IPS-18c (cell line): Measurements from ENCODE around the gene GPX1.
"Not testable (repeated sequence)": the region's sequence is repeated elsewhere in the genome, so short reads cannot be mapped to it uniquely, and the experiment has no call there.

ENCODE experiments used
- H3K4me3 ChIP-seq: 2 replicates; pipeline ENCODE4 v1.7.0; 2013; ENCODE audit warnings: low read depth, mild to moderate bottlenecking, low read length, moderate library complexity; ENCODE audit not compliant: insufficient read depth
- H3K9me3 ChIP-seq: one replicate; pipeline ENCODE4 v1.6.1; 2013; ENCODE audit warnings: mild to moderate bottlenecking, low read length, moderate library complexity; ENCODE audit not compliant: control insufficient read depth, insufficient read depth

GPX1 gene

DNA sequence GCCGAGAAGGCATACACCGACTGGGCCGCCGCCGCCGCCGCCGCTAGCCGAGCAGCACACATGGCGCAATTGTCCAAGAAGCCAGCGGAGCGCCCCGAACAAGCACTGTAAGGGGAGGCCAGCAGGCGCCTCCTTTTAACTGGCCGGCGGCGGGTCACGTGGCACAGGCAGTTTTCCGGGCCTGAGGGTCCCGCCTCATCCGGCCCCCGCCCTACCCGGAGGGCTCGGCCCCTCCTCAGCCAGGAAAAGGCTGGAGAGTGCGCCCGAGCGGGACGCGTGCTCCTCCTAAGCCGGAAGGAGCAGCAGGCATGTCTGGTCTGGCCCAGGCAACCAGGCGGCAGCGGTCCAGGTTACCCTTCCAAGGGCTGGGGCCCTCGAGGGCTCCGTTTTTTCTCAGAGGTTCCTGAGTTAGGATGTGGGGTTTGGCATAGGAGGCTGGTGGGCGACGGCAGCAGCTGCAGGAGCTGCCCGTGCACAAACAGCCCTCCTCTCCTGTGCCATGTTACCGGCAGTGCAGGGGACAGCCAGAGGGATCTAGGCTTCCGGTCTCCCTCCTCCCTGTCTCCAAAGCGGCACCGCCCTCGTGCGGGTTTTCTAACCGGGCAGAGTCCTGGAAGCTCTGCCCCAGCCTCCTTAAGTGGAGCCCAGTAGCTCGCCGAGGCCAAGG lies at the start of gene GPX1:
TSS of gene GPX1 (minus strand) at position 137 of the 667 bp plus-strand sequence. CDS start at position 62, 75 bp downstream.
- H3K9me3 ChIP-seq, result no peaks in the 10 kb centered on the region
- H3K4me3 ChIP-seq, result peak within 1 kb of the TSS; percentile 84

GRCh38 chr3:49406571-49407565 lies 48.7 kb upstream of the GPX1 start:
- Histone ChIP-seq H3K4me3 (no peak overlapping the region), H3K9me3 (peaks cover 2% of the 10 kb centered on the region)

DNA sequence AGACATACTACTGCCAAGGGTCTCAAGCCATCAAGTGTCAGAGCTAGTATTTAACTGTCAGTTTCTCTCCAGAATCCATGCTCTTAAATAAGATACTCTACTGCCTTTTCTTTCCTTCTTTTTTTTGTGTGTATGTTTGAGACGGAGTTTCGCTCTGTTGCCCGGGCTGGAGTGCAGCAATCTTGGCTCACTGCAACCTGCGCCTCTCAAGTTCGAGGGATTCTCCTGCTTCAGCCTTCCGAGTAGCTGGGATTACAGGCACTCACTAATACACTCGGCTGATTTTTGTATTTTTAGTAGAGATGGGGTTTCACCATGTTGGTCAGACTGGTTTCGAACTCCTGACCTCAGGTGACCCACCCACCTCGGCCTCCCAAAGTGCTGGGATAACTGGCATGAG lies 47.4 kb upstream of the GPX1 start:
- H3K9me3 ChIP-seq, H3K4me3 ChIP-seq: not testable (repeated sequence)

GRCh38 chr3:49403891-49404290 lies 45.7 kb upstream of the GPX1 start:
- Histone ChIP-seq H3K4me3 (no peak overlapping the region), H3K9me3 (peaks cover 2% of the 10 kb centered on the region)

- Histone ChIP-seq H3K9me3 (peaks cover 2% of the 10 kb centered on the region), H3K4me3 (no peak overlapping the region)
Measured at GRCh38 chr3:49401766-49402165, 43.6 kb upstream of the GPX1 start.

- Histone ChIP-seq H3K9me3 (peaks cover 2% of the 10 kb centered on the region), H3K4me3 (no peak overlapping the region)
Measured at GRCh38 chr3:49399461-49399860, 41.3 kb upstream of the GPX1 start.

- Histone ChIP-seq H3K9me3 (no peaks in the 10 kb centered on the region), H3K4me3 (no peak overlapping the region)
Measured at GRCh38 chr3:49397470-49397869, 39.3 kb upstream of the GPX1 start.

GRCh38 chr3:49391310-49391709 lies 33.2 kb upstream of the GPX1 start:
- not testable (repeated sequence) for H3K4me3 ChIP-seq, H3K9me3 ChIP-seq

GRCh38 chr3:49389297-49389696 lies 31.1 kb upstream of the GPX1 start:
- Histone ChIP-seq H3K9me3 (no peaks in the 10 kb centered on the region), H3K4me3 (no peak overlapping the region)

- no peak overlapping the region for H3K4me3 ChIP-seq
Measured at GRCh38 chr3:49388289-49388820, 30.2 kb upstream of the GPX1 start.

GRCh38 chr3:49387721-49388120 lies 29.6 kb upstream of the GPX1 start:
- H3K9me3 ChIP-seq, result no peaks in the 10 kb centered on the region

More at GRCh38 chr3:49388289-49388820, 30.2 kb upstream of the GPX1 start:
- no peaks in the 10 kb centered on the region for H3K9me3 ChIP-seq

DNA sequence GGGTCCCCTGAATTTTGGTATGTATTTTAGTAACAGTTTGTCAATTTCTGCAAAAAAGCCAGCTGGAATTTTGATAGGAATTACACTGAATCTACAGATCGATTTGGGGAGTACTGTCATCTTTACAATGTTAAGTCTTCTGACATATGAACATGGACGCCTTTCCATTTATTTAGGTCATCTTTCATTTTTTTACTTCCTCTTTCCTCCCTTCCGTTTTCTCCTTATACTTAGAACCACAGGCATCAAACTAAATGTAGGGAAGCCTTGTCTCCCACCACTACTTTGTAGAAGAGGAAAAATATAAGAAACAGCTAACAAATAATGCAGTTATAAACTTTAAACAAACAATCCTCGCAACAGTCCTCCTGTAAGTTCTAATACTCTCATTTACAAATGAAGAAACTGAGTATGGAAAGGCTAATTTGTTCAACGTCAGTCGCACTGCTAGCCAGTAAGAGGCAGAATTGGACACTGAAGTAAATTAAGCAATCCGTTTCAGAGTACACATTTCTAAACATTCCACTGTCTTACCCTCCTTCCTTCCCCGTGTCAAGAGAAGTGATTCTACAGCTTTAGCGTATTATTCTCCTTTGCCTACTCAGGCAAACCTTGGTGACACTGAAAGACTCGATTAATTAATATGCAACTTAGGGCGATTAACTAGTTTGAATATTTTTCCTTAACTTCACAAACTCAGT lies 28.1 kb upstream of the GPX1 start:
- H3K9me3 ChIP-seq, result no peaks in the 10 kb centered on the region
- H3K4me3 ChIP-seq, result no peak overlapping the region

More at GRCh38 chr3:49387721-49388120, 29.6 kb upstream of the GPX1 start:
- H3K4me3 ChIP-seq, result no peak overlapping the region

DNA sequence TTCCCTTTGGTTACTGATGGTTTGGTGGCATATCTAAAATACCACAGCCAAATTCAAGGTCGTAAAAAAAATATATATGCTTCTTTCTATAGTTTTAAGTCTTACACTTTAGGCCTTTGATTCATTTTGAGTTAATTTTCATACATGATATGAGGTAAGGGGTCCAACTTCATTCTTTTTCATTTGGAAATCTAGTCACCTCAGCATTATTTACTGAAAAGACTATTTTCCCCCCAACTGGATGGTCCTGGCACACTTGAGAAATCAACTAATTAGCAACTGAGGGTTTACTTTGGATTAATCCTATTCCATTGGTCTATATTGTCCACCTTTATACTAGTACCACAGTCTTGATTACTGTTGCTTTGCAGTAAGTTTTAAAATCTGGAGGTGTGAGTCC lies 27.5 kb upstream of the GPX1 start:
- no peaks in the 10 kb centered on the region for H3K9me3 ChIP-seq
- H3K4me3 ChIP-seq, result no peak overlapping the region

DNA sequence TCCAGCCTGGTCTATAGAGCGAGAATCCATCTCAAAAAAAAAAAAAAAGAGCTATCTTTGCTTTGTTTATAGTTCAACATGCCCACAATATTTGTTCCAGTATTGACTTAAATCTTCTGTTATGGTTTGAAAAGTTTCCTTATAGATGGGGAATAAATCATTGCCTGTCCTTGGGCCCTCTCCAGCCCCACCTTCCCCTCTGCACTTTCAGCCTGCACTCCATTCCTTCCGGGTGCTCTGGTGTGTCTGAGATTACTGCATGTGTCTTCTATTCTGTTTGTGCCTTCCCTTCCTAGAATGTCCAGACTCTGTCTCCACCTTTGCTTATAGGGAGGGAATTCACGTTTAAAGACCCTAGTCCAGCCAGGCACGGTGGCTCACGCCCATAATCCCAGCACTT lies 25.2 kb upstream of the GPX1 start:
- Histone ChIP-seq H3K9me3 (peaks cover 2% of the 10 kb centered on the region), H3K4me3 (no peak overlapping the region)

DNA sequence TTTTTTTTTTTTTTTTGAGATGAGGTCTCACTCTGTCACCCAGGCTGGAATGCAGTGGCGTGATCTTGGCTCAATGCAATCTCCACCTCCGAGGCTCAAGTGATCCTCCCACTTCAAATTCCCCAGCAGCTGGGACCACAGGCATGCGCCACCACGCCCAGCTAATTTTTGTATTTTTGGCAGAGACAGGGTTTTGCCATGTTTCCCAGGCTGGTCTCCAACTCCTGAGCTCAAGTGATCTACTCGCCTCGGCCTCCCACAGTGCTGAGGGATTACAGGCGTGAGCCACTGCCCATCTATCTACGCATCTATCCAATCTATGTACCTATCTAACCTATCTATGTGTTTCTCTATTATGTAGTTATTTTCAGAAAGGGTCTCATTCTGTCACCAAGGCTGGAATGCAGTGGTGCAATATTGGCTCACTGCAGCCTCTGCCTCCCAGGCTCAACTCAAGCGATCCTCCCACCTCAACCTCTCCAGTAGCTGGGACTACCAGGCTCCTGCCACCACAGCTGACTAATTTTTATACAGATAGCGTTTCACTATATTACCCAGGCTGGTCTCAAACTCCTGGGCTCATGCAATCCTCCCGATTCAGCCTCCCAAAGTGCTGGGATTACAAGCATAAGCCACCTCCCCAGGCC lies 20.2 kb upstream of the GPX1 start:
- H3K4me3 ChIP-seq, result no peak overlapping the region
- peaks cover 2% of the 10 kb centered on the region for H3K9me3 ChIP-seq

GRCh38 chr3:49377483-49377882 lies 19.3 kb upstream of the GPX1 start:
- H3K4me3 ChIP-seq, result no peak overlapping the region
- peaks cover 2% of the 10 kb centered on the region for H3K9me3 ChIP-seq

GRCh38 chr3:49371946-49372345 lies 13.8 kb upstream of the GPX1 start:
- H3K4me3 ChIP-seq, result no peak overlapping the region
- no peaks in the 10 kb centered on the region for H3K9me3 ChIP-seq
